HG03135 (cell line): ENCODE data around the gene IST1.
"Not testable (repeated sequence)": the region's sequence is repeated elsewhere in the genome, so short reads cannot be mapped to it uniquely, and the experiment has no call there.

Source experiments
- ATAC-seq: cut with Tn5 transposase; IDR thresholded peaks from one replicate; pipeline ENCODE4 v1.9.1; 2021; ENCODE audit warnings: mild to moderate bottlenecking, moderate library complexity; ENCODE audit not compliant: unreplicated experiment

IST1 gene

GRCh38 chr16:71880176-71880575 is 15.2 kb upstream of the IST1 start:
- ATAC-seq: no peak

- peak; percentile 45 for ATAC-seq
These were observed 12.7 kb upstream of the IST1 start for GRCh38 chr16:71882505-71883167.

GRCh38 chr16:71883168-71883848 is 12.0 kb upstream of the IST1 start:
- ATAC-seq: peak; percentile 48

DNA sequence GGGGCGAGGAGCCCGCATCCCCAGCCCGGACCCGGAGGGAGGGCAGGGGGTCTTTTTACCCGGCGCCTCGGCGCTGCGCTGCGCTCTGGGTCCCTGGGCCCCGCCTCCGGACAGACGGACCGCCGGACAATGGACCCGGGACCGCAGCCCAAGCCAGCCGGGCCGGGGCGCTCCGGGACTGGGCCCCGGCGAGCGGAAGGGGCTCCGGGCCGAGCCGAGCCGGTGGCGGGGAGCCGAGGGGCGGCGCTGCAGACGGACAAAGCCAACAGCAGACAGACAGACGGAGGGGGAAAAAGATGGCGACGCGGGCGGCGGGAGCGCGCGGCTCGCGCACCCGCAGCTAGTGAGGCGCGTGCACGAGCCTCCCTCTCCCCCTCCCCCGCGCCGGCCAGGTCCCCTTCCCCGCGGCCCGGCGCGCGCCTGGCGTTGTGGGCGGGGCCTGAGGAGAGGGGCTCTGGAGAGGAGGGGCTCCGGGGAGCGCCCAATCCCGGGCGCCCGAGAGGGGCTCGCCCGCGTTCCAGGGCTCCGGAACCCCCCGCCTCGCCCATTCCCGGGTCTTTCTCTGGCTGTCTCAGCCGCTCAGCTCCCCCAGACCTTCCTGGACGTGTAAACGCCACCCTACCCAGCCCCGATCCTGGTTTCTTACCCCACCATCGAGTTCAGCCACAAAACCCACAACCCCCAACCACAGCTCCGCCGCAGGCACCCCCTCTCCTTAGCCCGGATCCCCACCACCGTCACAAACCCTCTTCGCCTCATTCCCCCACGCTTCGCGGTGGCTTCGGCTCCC is 11.3 kb upstream of the IST1 start, which contains the start of gene ZNF821:
Gene ZNF821, minus strand, starts transcription at position 334 of the 790 bp plus-strand sequence. CDS start 4,236 bp downstream, outside the sequence.
- peak; percentile 40 for ATAC-seq

DNA sequence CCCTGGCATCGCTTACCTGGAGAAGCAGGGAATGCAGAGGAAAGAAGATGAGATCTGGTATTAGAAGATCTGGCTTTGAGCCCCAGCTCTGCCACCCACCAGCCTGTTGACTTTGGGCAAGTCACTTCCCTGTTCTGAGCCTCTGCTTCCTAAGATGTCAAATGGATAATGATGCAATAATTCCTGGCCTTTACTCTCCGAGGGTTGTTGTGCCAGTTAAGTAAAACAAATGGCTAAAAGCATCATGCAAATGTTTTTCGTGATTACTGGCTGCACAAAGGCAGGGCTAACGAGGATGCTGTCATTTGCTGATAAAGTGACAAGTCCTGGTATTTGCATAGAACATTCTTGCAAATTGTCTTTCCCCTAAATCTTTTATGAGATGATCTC is 10.1 kb upstream of the IST1 start:
- no peak for ATAC-seq

DNA sequence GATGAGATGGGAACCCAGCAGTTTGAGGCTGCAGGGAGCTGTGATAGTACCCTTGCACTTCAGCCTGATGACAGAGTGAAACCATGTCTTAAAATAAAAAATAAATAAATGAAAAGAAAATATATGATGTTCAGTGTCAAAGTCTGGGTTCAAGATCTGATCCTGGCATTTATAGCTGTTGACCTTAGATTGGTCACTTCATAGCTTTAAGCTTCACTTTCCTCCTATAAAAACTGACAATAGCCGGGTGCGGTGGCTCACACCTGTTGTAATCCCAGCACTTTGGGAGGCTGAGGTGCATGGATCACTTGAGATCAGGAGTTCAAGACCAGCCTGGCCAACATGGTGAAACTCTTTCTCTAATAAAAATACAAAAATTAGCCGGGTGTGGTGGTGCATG is 6.2 kb upstream of the IST1 start:
- no peak for ATAC-seq

DNA sequence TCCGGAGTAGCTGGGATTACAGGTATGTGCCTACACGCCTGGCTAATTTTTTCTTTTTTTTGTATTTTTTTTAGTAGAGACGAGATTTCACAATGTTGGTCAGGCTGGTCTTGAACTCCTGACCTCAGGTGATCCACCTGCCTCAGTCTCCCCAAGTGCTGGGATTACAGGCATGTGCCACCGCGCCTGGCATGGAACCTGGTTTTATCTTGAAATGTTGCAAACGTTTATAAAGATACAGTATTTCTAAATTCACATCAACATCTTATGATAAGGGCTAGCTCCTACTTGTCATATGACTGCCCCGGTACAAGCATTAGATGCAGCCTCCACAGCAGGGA is 1.5 kb upstream of the IST1 start:
- no peak for ATAC-seq

- peak; percentile 22 for ATAC-seq
These were observed 956 bp upstream of the IST1 start for GRCh38 chr16:71894229-71894920.

- ATAC-seq: peak; percentile 30
These were observed 491 bp downstream of the IST1 start for GRCh38 chr16:71895679-71896365.

DNA sequence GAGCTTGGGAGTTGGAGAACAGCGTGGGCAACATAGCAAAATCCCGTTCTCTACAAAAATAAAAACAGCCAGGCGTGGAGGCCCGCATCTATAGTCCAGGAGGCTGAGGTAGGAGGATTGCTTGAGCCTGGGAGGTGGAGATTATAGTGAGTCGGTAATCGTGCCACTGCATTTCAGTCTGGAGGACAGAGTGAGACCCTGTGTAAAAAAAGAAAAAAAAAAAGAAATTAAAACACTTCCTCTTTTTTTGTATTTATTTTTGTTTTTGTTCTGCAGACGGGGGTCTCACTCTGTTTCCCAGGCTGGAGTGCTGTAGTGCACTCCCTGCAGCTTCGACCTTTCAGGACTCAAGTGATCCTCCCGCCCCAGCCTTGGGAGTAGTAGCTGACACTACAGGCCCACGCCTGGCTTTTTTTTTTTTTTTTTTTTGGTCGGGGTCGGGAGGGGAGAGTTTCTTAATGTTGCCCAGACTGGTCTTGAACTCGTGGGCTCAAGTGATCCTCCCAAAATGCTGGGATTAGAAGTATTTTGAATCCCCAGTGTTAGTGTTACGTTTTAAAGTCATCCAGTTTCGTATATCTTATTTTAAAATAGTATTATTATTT is 1.5 kb downstream of the IST1 start:
- ATAC-seq: no peak

DNA sequence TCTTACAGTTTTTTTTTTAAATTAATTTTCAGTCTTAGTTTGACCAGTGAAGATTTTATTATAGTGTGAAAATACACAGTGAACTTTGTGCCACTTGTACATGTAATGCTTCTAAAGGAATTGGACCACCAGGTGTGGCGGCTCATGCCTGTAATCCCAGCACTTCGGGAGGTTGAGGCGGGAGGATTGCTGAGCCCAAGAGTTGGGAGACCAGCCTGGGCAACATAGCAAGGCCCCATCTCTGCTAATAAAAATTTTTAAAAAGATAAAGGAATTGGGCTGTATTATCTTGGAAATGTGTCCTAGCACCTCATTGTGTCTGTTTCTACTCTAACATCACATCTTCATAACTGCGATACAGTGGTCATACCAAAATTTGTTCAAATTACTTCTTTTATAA is 3.8 kb downstream of the IST1 start:
- ATAC-seq: no peak

GRCh38 chr16:71902656-71903365 is 7.5 kb downstream of the IST1 start:
- no peak for ATAC-seq

- no peak for ATAC-seq
These were observed 8.3 kb downstream of the IST1 start for GRCh38 chr16:71903608-71904007.

- no peak for ATAC-seq
These were observed 8.9 kb downstream of the IST1 start for GRCh38 chr16:71904239-71904638.

DNA sequence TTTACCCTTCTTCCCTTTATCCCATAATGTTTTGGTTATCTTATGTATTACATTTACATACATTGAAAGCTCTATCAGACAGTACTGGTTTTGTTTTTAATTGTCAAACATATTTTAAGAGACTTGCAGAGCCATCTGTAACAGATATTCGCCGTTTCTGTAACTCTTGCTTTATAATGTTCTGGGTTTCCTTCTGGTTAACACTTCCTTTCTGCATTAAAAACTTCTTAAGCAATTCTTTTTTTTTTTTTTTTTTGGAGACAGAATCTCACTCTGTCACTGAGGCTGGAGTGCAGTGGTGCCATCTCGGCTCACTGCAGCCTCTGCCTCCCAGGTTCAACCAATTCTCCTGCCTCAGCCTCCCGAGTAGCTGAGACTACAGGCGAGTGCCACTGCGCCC is 10.4 kb downstream of the IST1 start:
- ATAC-seq: not testable (repeated sequence)

DNA sequence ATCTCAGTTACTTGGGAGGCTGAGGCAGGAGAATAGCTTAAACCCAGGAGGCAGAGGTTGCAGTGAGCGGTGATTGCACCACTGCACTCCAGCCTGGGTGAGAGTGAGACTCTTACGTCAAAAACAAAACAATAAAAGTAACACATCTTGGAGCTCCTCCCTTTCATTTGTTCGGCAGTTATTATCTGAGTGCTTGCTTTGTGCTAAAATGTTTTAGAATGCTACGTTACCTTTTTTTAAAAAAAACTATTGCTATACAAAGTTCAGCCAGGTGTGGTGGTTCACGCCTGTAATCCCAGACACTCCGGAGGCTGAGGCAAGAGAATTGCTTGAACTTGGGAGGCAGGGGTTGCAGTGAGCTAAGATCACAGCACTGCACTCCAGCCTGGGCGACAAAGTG is 15.8 kb downstream of the IST1 start:
- no peak for ATAC-seq

- ATAC-seq: no peak
These were observed 17.4 kb downstream of the IST1 start for GRCh38 chr16:71912534-71913275.

DNA sequence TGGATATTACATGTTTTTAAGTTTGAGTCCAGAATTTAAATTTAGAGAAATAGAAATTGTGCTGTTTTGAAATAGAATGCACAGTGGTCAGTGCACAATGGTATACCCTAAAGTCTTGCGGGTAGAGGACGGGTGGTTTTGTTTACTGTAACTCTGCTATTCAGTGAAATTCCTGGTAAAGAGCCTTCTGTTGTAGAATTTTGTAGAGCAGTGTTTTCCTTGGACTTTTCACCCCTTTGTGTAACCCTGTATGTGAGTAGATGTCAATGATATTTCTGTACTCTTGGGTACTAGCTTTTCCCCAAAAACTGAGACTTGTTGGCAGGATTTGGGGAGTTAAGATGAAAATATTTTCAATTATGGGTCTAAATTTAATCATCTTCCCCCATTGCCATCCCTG is 19.5 kb downstream of the IST1 start:
- no peak for ATAC-seq

- no peak for ATAC-seq
These were observed 20.0 kb downstream of the IST1 start for GRCh38 chr16:71915350-71915749.
